Endothelial cell of umbilical vein (primary cell): ENCODE data around the gene CRYBG3. TPM values are rescaled to one million over a fixed set of nuclear protein-coding genes. Genes with fewer than 3 reads are reported as not detected.

Source experiments
- BruUV-seq: library from RNA; stranded (reverse); fragments of 400-500 nt; replicated peaks from 2 replicates; lab custom pipeline; 2021; lab: Mats Ljungman, UMichigan
- CTCF ChIA-PET: fragments of 300-600, 350-600 bp; sonication (Branson Sonifier 250); formaldehyde crosslinking; loops from one replicate; lab custom pipeline; 2021; ENCODE audit warnings: antibody characterized with exemption, inconsistent platforms; lab: Charles Lee
- POLR2A ChIA-PET: fragments of 300-600, 350-600 bp; sonication (Branson Sonifier 250); formaldehyde crosslinking; loops from one replicate; lab custom pipeline; 2021; ENCODE audit warnings: antibody characterized with exemption, inconsistent platforms; lab: Charles Lee
- DNase-seq: peaks from one replicate; pipeline ENCODE4 v3.0.0-alpha.2; 2011; ENCODE audit warnings: low read depth, low spot score
- FAIRE-seq: peaks from 2 replicates; lab custom pipeline; 2011; peaks lifted over from hg19 to GRCh38; lab: Jason Lieb, UNC
- H2AFZ ChIP-seq: 2 replicates; pipeline ENCODE4 v1.6.0; 2012; ENCODE audit warnings: low read depth, low read length, control low read depth, inconsistent platforms
- H3K27ac ChIP-seq: 2 replicates; pipeline ENCODE4 v1.5.1; 2011; ENCODE audit warnings: low read depth, mild to moderate bottlenecking, control low read depth, low read length, moderate library complexity; ENCODE audit not compliant: insufficient read depth
- H3K27me3 ChIP-seq, 2 experiments: 2 replicates each; pipeline versions ENCODE4 v1.6.0 to v1.6.1; 2011; ENCODE audit warnings: low read length in 2 of 2, mixed read lengths in 1 of 2; ENCODE audit not compliant: control insufficient read depth in 2 of 2, insufficient read depth in 2 of 2
- H3K36me3 ChIP-seq, 2 experiments: 2 replicates in 1 of 2; 3 replicates in 1 of 2; pipeline ENCODE4 v1.5.1; 2011; ENCODE audit warnings: low read length in 2 of 2, mild to moderate bottlenecking in 1 of 2, moderate library complexity in 1 of 2; ENCODE audit not compliant: control insufficient read depth in 2 of 2, insufficient read depth in 2 of 2; ENCODE audit errors: extremely low read depth in 1 of 2
- H3K4me1 ChIP-seq: 3 replicates; pipeline ENCODE4 v1.5.1; 2011; ENCODE audit warnings: mild to moderate bottlenecking, low read length; ENCODE audit not compliant: control insufficient read depth, insufficient read depth; ENCODE audit errors: extremely low read depth
- H3K4me2 ChIP-seq: 2 replicates; pipeline ENCODE4 v1.6.1; 2011; ENCODE audit warnings: low read length, control low read depth, mixed read lengths; ENCODE audit not compliant: insufficient read depth
- H3K4me3 ChIP-seq, 3 experiments: fragments of 200-600 bp in 1 of 3; sonication (generic), shearing (Covaris generic) in 1 of 3; replicated peaks in 1 of 3; 2 replicates each; pipeline ENCODE4 v1.5.1; 2011 to 2016; ENCODE audit warnings: control low read depth in 3 of 3, low read length in 3 of 3, mild to moderate bottlenecking in 2 of 3, inconsistent platforms in 1 of 3, low read depth in 1 of 3, moderate library complexity in 1 of 3; ENCODE audit not compliant: insufficient read depth in 1 of 3
- H3K79me2 ChIP-seq: 2 replicates; pipeline ENCODE4 v1.6.0; 2012; ENCODE audit warnings: low read length, inconsistent platforms; ENCODE audit not compliant: control insufficient read depth, insufficient read depth
- H3K9ac ChIP-seq: replicated peaks from 2 replicates; pipeline ENCODE3; 2011; ENCODE audit warnings: low read length, control low read depth; ENCODE audit not compliant: insufficient read depth; ENCODE audit errors: extremely low read depth
- H3K9me1 ChIP-seq: replicated peaks from 3 replicates; pipeline ENCODE4 v1.6.0; 2011; ENCODE audit warnings: mild to moderate bottlenecking, low read length; ENCODE audit not compliant: control insufficient read depth, insufficient read depth; ENCODE audit errors: extremely low read depth
- H3K9me3 ChIP-seq: replicated peaks from 2 replicates; pipeline ENCODE4 v1.5.1; 2012; ENCODE audit warnings: low read length, inconsistent platforms; ENCODE audit not compliant: control insufficient read depth, insufficient read depth
- H4K20me1 ChIP-seq: replicated peaks from 2 replicates; pipeline ENCODE3; 2011; ENCODE audit warnings: mild to moderate bottlenecking, low read length; ENCODE audit not compliant: control insufficient read depth, insufficient read depth; ENCODE audit errors: extremely low read depth
- CTCF ChIP-seq, 2 donors: IDR thresholded peaks; 1 replicate in 1 of 2; 2 replicates in 1 of 2; pipeline ENCODE4 v1.5.1; 2011; ENCODE audit warnings: low read length in 2 of 2, mild to moderate bottlenecking in 2 of 2, moderate library complexity in 2 of 2, control low read depth in 1 of 2, inconsistent platforms in 1 of 2, low read depth in 1 of 2; ENCODE audit not compliant: insufficient read depth in 1 of 2; ENCODE audit errors: extremely low read depth in 1 of 2
- EZH2 ChIP-seq: IDR thresholded peaks from 2 replicates; pipeline ENCODE4 v1.6.1; 2012; ENCODE audit warnings: borderline replicate concordance, low read depth, mild to moderate bottlenecking, moderate library complexity, low read length, inconsistent platforms; ENCODE audit not compliant: severe bottlenecking
- FOS ChIP-seq: IDR thresholded peaks from 2 replicates; pipeline ENCODE4 v1.6.1; 2011; ENCODE audit warnings: mild to moderate bottlenecking, low read length, moderate library complexity, borderline replicate concordance; ENCODE audit not compliant: insufficient read depth
- GATA2 ChIP-seq: IDR thresholded peaks from 2 replicates; pipeline ENCODE4 v1.7.0; 2011; ENCODE audit warnings: low read depth, mild to moderate bottlenecking, moderate library complexity, mixed read lengths, low read length; ENCODE audit not compliant: insufficient read length, insufficient read depth
- JUN ChIP-seq: IDR thresholded peaks from 2 replicates; pipeline ENCODE4 v1.6.1; 2011; ENCODE audit warnings: borderline replicate concordance, low read depth; ENCODE audit not compliant: insufficient read length, insufficient read depth
- MAX ChIP-seq: IDR thresholded peaks from 2 replicates; pipeline ENCODE4 v1.6.1; 2011; ENCODE audit not compliant: insufficient read depth, insufficient read length
- MYC ChIP-seq: IDR thresholded peaks from one replicate; pipeline ENCODE4 v1.6.1; 2011; ENCODE audit warnings: mild to moderate bottlenecking, low read depth, low read length
- POLR2A ChIP-seq: IDR thresholded peaks from 2 replicates; pipeline ENCODE4 v1.6.1; 2012; ENCODE audit warnings: low read depth, mild to moderate bottlenecking, control low read depth, low read length
- POLR2AphosphoS5 ChIP-seq: IDR thresholded peaks from 2 replicates; pipeline ENCODE4 v1.6.1; 2012; ENCODE audit warnings: low read depth, mild to moderate bottlenecking, control low read depth, low read length, moderate library complexity; ENCODE audit not compliant: insufficient read depth
- dilution Hi-C: fragments of 300-500 bp; cut with MboI; formaldehyde crosslinking; loops from one replicate; pipeline ENCODE4 v1.15.0; 2019; ENCODE audit warnings: low sequenced_read_pairs; ENCODE audit not compliant: extremely low pct_ligation_motif_present
- intact Hi-C: fragments of 100-400 bp; cut with micrococcal nuclease; formaldehyde crosslinking; loops from one replicate; pipeline ENCODE4 v1.10.0; 2022
- polyA plus RNA-seq, 4 experiments: library from polyadenylated mRNA; depleted of rRNA in 3 of 4; stranded (reverse) in 3 of 4; unstranded in 1 of 4; fragments of >200 nt; gene quantifications; 2 replicates each; pipeline versions ENCODE4 v1.2.1 to v1.2.3, GENCODE V29; 2011 to 2012; ENCODE audit warnings: missing spikeins in 1 of 4
- total RNA-seq: library from RNA; stranded (reverse); gene quantifications from 2 replicates; pipeline ENCODE4 v1.2.3, GENCODE V29; 2021

The CRYBG3 gene
- total and polyA plus RNA-seq, 2 donors (not counting 3 experiments of a cell fraction or from before 2014, with no cell fraction given) = 2.8 to 15.0 TPM

GRCh38 chr3:97804471-97804870 lies 17.3 kb upstream of the CRYBG3 start:
- H3K9me3 ChIP-seq = no peaks in the 10 kb centered on the region
- H3K9me1 ChIP-seq = no peaks in the 10 kb centered on the region
- H3K9ac ChIP-seq = no peak overlapping the region
- POLR2A ChIA-PET = no interaction called here
- no peaks in the 10 kb centered on the region for H4K20me1 ChIP-seq
- H3K4me1 ChIP-seq = no peaks in the 10 kb centered on the region
- H3K36me3 ChIP-seq = no peaks in the 10 kb centered on the region
- no peak overlapping the region for H3K4me2 ChIP-seq
- H3K4me3 ChIP-seq = no peak overlapping the region
- H3K27me3 ChIP-seq = no peaks in the 10 kb centered on the region
- H3K79me2 ChIP-seq = no peaks in the 10 kb centered on the region
- dilution Hi-C loops = no loop called here
- H2AFZ ChIP-seq = no peak overlapping the region
- no peak overlapping the region for H3K27ac ChIP-seq
- FAIRE-seq (no peak), DNase-seq (no peak)
- TF ChIP-seq FOS = no peak
- TF ChIP-seq MYC = no peak
- TF ChIP-seq POLR2AphosphoS5 = no peak
- no peak for TF ChIP-seq POLR2A
- TF ChIP-seq GATA2 = no peak
- no peak for TF ChIP-seq CTCF (IDR thresholded peaks at IDR 0.05; ENCODE audit: extremely low read depth in 1 of 2, insufficient read depth in 1 of 2, low read depth in 1 of 2, low read length in 2 of 2)
- TF ChIP-seq MAX = no peak
- TF ChIP-seq JUN = no peak
- TF ChIP-seq EZH2 = no peak
- BruUV-seq = no TSS peak
- CTCF ChIA-PET = interaction anchor here (1.1 to 2.4 kb wide), 2 partner anchors 12 to 219 kb away, joined by 3 to 10 read pairs; no protein-coding TSS in a partner anchor
- intact Hi-C loops = no loop called here
